GM18508 (cell line): Measurements from ENCODE around the gene SLC9A6.
"Not testable (repeated sequence)": the region's sequence is repeated elsewhere in the genome, so short reads cannot be mapped to it uniquely, and the experiment has no call there.

Experiments
- ATAC-seq: cut with Tn5 transposase; IDR thresholded peaks from one replicate; pipeline ENCODE4 v1.9.1; 2021; ENCODE audit warnings: moderate number of reproducible peaks; ENCODE audit not compliant: insufficient read depth, unreplicated experiment

SLC9A6 gene

GRCh38 chrX:136059350-136059749, 74.1 kb downstream of the SLC9A6 start:
- ATAC-seq: no peak

- ATAC-seq: no peak
Measured at GRCh38 chrX:136061286-136061685, 76.1 kb downstream of the SLC9A6 start.

- no peak for ATAC-seq
Measured at GRCh38 chrX:136061696-136062095, 76.5 kb downstream of the SLC9A6 start.

- ATAC-seq: no peak
Measured at GRCh38 chrX:136063340-136064079, 78.3 kb downstream of the SLC9A6 start.

GRCh38 chrX:136064661-136065043, 79.4 kb downstream of the SLC9A6 start:
- ATAC-seq: no peak

- no peak for ATAC-seq
Measured at GRCh38 chrX:136065044-136065671, 79.9 kb downstream of the SLC9A6 start.

- no peak for ATAC-seq
Measured at GRCh38 chrX:136067097-136067496, 81.9 kb downstream of the SLC9A6 start.

GRCh38 chrX:136067966-136068365, 82.7 kb downstream of the SLC9A6 start:
- ATAC-seq: no peak

- ATAC-seq: no peak
Measured at GRCh38 chrX:136076942-136077341, 91.7 kb downstream of the SLC9A6 start.

GRCh38 chrX:136080766-136081165, 95.5 kb downstream of the SLC9A6 start:
- no peak for ATAC-seq

GRCh38 chrX:136086521-136086920, 101.3 kb downstream of the SLC9A6 start:
- ATAC-seq: no peak

- ATAC-seq: not testable (repeated sequence)
Measured at GRCh38 chrX:136091898-136092297, 106.7 kb downstream of the SLC9A6 start.

- no peak for ATAC-seq
Measured at GRCh38 chrX:136094962-136095361, 109.7 kb downstream of the SLC9A6 start.
